ENCODE measurements around the gene RCAN2. TPM values are rescaled to one million over a fixed set of nuclear protein-coding genes. Genes with fewer than 3 reads are reported as not detected.
A peak's percentile ranks its signal among the peaks of the same experiment; 100 is the strongest.

RCAN2 gene
- total and polyA plus RNA-seq, 7 experiments from 2014 or later: 1.0 TPM; not detected in 6

DNA sequence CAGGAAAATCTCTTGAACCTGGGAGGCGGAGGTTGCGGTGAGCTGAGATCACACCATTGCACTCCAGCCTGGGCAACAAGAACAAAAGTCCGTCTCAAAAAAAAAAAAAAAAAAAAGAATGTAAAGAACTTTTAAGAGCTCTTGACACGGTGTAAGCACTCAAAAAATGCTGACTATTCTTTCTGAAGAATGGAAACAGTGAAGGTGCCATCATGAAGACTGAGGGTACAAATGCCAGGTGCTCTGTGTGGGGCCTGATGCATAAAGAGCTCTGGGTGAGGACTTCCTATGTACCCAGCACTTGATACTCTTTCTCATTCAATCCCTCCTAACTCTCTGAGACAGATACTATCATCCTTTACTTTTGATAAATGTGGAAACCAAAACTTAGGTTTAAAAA lies 275.5 kb downstream of the RCAN2 start:
- no peak for ATAC-seq
- Histone ChIP-seq H3K9me3 (ENCODE audit: control insufficient read depth in 2 of 3, low read length in 3 of 3) (no peaks in the 10 kb centered on the region), H3K4me1 (ENCODE audit: control insufficient read depth in 2 of 2, insufficient read depth in 2 of 2, low read length in 2 of 2) (no peaks in the 10 kb centered on the region), H3K27ac (ENCODE audit: low read depth, low read length) (no peak overlapping the region), H3K4me3 (ENCODE audit: low read length) (no peak overlapping the region), H3K27me3 (ENCODE audit: control insufficient read depth in 2 of 2, insufficient read depth in 2 of 2, low read length in 2 of 2) (no peaks in the 10 kb centered on the region), H3K36me3 (ENCODE audit: control insufficient read depth in 2 of 3, insufficient read depth in 3 of 3, low read length in 3 of 3) (no peaks in the 10 kb centered on the region)
- H3K4me3 Mint-ChIP-seq: no peak overlapping the region
- intact Hi-C loops (cut with micrococcal nuclease): no loop called here
- DNase-seq: no peak
- POLR2A ChIA-PET: no interaction called here
- no peaks in the 10 kb centered on the region for H3K36me3 Mint-ChIP-seq
- H3K4me1 Mint-ChIP-seq: no peaks in the 10 kb centered on the region
- no peak overlapping the region for H3K27ac Mint-ChIP-seq
- CTCF ChIA-PET: no interaction called here
- H3K27me3 Mint-ChIP-seq: peaks cover 0 to 16% (median 7%) of the 10 kb centered on the region in 5 donors
- H3K9me3 Mint-ChIP-seq: peaks cover 0 to 2% (median 0%) of the 10 kb centered on the region in 11 donors

GRCh38 chr6:46215213-46215612 lies 276.0 kb downstream of the RCAN2 start:
- CTCF ChIA-PET: no interaction called here
- H3K27ac Mint-ChIP-seq: no peak overlapping the region

GRCh38 chr6:46211917-46212316 lies 279.3 kb downstream of the RCAN2 start:
- intact Hi-C loops (cut with micrococcal nuclease): no loop called here
- Mint-ChIP-seq H3K4me1 (no peaks in the 10 kb centered on the region), H3K27me3 (peaks cover 0 to 17% (median 11%) of the 10 kb centered on the region in 5 donors), H3K27ac (no peak overlapping the region), H3K9me3 (peaks cover 0 to 2% (median 0%) of the 10 kb centered on the region in 11 donors), H3K4me3 (no peak overlapping the region), H3K36me3 (no peaks in the 10 kb centered on the region)
- ChIA-PET POLR2A (no interaction called here), CTCF (no interaction called here)
- H3K27ac ChIP-seq (ENCODE audit: low read depth, low read length): no peak overlapping the region
- H3K4me3 ChIP-seq (ENCODE audit: low read length): no peak overlapping the region
- no peaks in the 10 kb centered on the region for H3K9me3 ChIP-seq (ENCODE audit: control insufficient read depth in 2 of 3, low read length in 3 of 3)
- no peaks in the 10 kb centered on the region for H3K27me3 ChIP-seq (ENCODE audit: control insufficient read depth in 2 of 2, insufficient read depth in 2 of 2, low read length in 2 of 2)
- no peak for DNase-seq
- no peaks in the 10 kb centered on the region for H3K36me3 ChIP-seq (ENCODE audit: control insufficient read depth in 2 of 3, insufficient read depth in 3 of 3, low read length in 3 of 3)
- ATAC-seq: no peak
- H3K4me1 ChIP-seq (ENCODE audit: control insufficient read depth in 2 of 2, insufficient read depth in 2 of 2, low read length in 2 of 2): no peaks in the 10 kb centered on the region

More at GRCh38 chr6:46215213-46215612, 276.0 kb downstream of the RCAN2 start:
- POLR2A ChIA-PET: no interaction called here
- Mint-ChIP-seq H3K4me1 (no peaks in the 10 kb centered on the region), H3K36me3 (no peaks in the 10 kb centered on the region), H3K9me3 (peaks cover 0 to 2% (median 0%) of the 10 kb centered on the region in 11 donors), H3K4me3 (no peak overlapping the region), H3K27me3 (peaks cover 0 to 13% (median 7%) of the 10 kb centered on the region in 5 donors)
- no peak overlapping the region for H3K27ac ChIP-seq (ENCODE audit: low read depth, low read length)
- H3K4me1 ChIP-seq (ENCODE audit: control insufficient read depth in 2 of 2, insufficient read depth in 2 of 2, low read length in 2 of 2): no peaks in the 10 kb centered on the region
- no peaks in the 10 kb centered on the region for H3K36me3 ChIP-seq (ENCODE audit: control insufficient read depth in 2 of 3, insufficient read depth in 3 of 3, low read length in 3 of 3)
- H3K27me3 ChIP-seq (ENCODE audit: control insufficient read depth in 2 of 2, insufficient read depth in 2 of 2, low read length in 2 of 2): no peaks in the 10 kb centered on the region
- H3K4me3 ChIP-seq (ENCODE audit: low read length): no peak overlapping the region
- intact Hi-C loops (cut with micrococcal nuclease): no loop called here
- DNase-seq (no peak), ATAC-seq (no peak)
- H3K9me3 ChIP-seq (ENCODE audit: control insufficient read depth in 2 of 3, low read length in 3 of 3): no peaks in the 10 kb centered on the region

- H3K4me3 Mint-ChIP-seq: no peak overlapping the region
- no peaks in the 10 kb centered on the region for H3K36me3 Mint-ChIP-seq
- Histone ChIP-seq H3K4me3 (ENCODE audit: low read length) (no peak overlapping the region), H3K27ac (ENCODE audit: low read depth, low read length) (no peak overlapping the region), H3K4me1 (ENCODE audit: control insufficient read depth in 2 of 2, insufficient read depth in 2 of 2, low read length in 2 of 2) (no peaks in the 10 kb centered on the region), H3K27me3 (ENCODE audit: control insufficient read depth in 2 of 2, insufficient read depth in 2 of 2, low read length in 2 of 2) (no peaks in the 10 kb centered on the region), H3K9me3 (ENCODE audit: control insufficient read depth in 2 of 3, low read length in 3 of 3) (no peaks in the 10 kb centered on the region), H3K36me3 (ENCODE audit: control insufficient read depth in 2 of 3, insufficient read depth in 3 of 3, low read length in 3 of 3) (no peaks in the 10 kb centered on the region)
- CTCF ChIA-PET: no interaction called here
- ATAC-seq (no peak), DNase-seq (no peak)
- peak overlapping the region in 1 of 9 donors; percentile 8 for H3K27ac Mint-ChIP-seq
- intact Hi-C loops (cut with micrococcal nuclease): no loop called here
- H3K27me3 Mint-ChIP-seq: peaks cover 0 to 15% (median 7%) of the 10 kb centered on the region in 5 donors
- peaks cover 0 to 2% (median 0%) of the 10 kb centered on the region in 11 donors for H3K9me3 Mint-ChIP-seq
- H3K4me1 Mint-ChIP-seq: no peaks in the 10 kb centered on the region
- POLR2A ChIA-PET: no interaction called here
Measured at GRCh38 chr6:46210294-46210693, 281.0 kb downstream of the RCAN2 start.

DNA sequence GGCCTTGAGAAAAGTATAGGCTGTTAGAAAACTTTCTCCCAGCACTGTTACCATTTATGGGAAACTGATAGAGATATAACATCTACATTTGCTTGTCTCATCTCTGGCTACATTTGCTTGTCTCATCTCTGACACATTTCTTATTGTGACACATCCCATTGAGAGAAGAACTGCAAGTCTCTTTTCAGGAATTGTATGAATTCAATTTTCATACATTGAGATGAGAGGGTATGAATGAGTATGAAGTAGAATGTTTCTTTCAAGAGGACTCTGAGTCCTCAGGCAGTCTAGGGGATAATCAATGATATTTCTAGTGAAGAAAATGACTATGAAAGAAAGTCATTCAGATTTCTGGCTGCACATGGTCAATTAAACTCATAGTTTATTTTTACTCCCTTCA lies 282.9 kb downstream of the RCAN2 start:
- DNase-seq (no peak), ATAC-seq (no peak)
- no peak overlapping the region for H3K27ac ChIP-seq (ENCODE audit: low read depth, low read length)
- Mint-ChIP-seq H3K4me3 (no peak overlapping the region), H3K9me3 (peaks cover 0 to 2% (median 0%) of the 10 kb centered on the region in 11 donors), H3K27me3 (peaks cover 0 to 9% (median 6%) of the 10 kb centered on the region in 5 donors), H3K4me1 (no peaks in the 10 kb centered on the region), H3K36me3 (no peaks in the 10 kb centered on the region), H3K27ac (no peak overlapping the region)
- H3K9me3 ChIP-seq (ENCODE audit: control insufficient read depth in 2 of 3, low read length in 3 of 3): no peaks in the 10 kb centered on the region
- ChIA-PET POLR2A (interaction anchor here (0.5 kb wide), 1 partner anchor 12 kb away, joined by 3 read pairs; no protein-coding TSS in a partner anchor), CTCF (interaction anchor here (0.7 kb wide), 1 partner anchor 119 kb away, joined by 3 read pairs; no protein-coding TSS in a partner anchor)
- intact Hi-C loops (cut with micrococcal nuclease): no loop called here
- no peak overlapping the region for H3K4me3 ChIP-seq (ENCODE audit: low read length)
- H3K36me3 ChIP-seq (ENCODE audit: control insufficient read depth in 2 of 3, insufficient read depth in 3 of 3, low read length in 3 of 3): no peaks in the 10 kb centered on the region
- no peaks in the 10 kb centered on the region for H3K4me1 ChIP-seq (ENCODE audit: control insufficient read depth in 2 of 2, insufficient read depth in 2 of 2, low read length in 2 of 2)
- no peaks in the 10 kb centered on the region for H3K27me3 ChIP-seq (ENCODE audit: control insufficient read depth in 2 of 2, insufficient read depth in 2 of 2, low read length in 2 of 2)

DNA sequence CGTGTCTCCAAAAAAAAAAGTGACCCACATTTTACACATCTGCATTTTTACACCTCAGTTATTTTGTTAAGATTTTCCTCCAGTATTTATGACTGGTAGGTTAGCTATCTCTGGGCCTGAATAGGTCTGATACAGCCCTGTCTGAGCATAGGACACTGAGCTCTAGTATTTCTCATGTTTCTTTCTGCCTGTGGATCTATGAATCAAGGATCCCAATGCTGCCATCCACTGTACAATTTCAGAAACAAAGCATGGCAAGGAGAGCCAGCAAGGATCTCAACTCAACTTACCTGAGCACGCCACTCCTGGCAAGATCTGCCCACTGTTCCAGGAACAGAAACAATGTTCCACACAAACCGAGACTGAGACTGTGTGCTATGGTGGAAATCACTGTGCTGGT lies 284.1 kb downstream of the RCAN2 start:
- Mint-ChIP-seq H3K36me3 (no peaks in the 10 kb centered on the region), H3K27me3 (peaks cover 0 to 11% (median 8%) of the 10 kb centered on the region in 5 donors), H3K9me3 (peaks cover 0 to 3% (median 0%) of the 10 kb centered on the region in 11 donors), H3K4me1 (no peaks in the 10 kb centered on the region), H3K27ac (no peak overlapping the region), H3K4me3 (no peak overlapping the region)
- intact Hi-C loops (cut with micrococcal nuclease): no loop called here
- POLR2A ChIA-PET: interaction anchor here (0.7 kb wide), 1 partner anchor 573 kb away, joined by 3 read pairs; no protein-coding TSS in a partner anchor
- Histone ChIP-seq H3K27ac (ENCODE audit: low read depth, low read length) (no peak overlapping the region), H3K27me3 (ENCODE audit: control insufficient read depth in 2 of 2, insufficient read depth in 2 of 2, low read length in 2 of 2) (no peaks in the 10 kb centered on the region), H3K4me3 (ENCODE audit: low read length) (no peak overlapping the region), H3K4me1 (ENCODE audit: control insufficient read depth in 2 of 2, insufficient read depth in 2 of 2, low read length in 2 of 2) (no peaks in the 10 kb centered on the region), H3K36me3 (ENCODE audit: control insufficient read depth in 2 of 3, insufficient read depth in 3 of 3, low read length in 3 of 3) (no peaks in the 10 kb centered on the region), H3K9me3 (ENCODE audit: control insufficient read depth in 2 of 3, low read length in 3 of 3) (no peaks in the 10 kb centered on the region)
- CTCF ChIA-PET: no interaction called here
- DNase-seq: no peak
- no peak for ATAC-seq

GRCh38 chr6:46204880-46205650 lies 286.2 kb downstream of the RCAN2 start:
- H3K9me3 ChIP-seq (ENCODE audit: control insufficient read depth in 2 of 3, low read length in 3 of 3): no peaks in the 10 kb centered on the region
- CTCF ChIA-PET: no interaction called here
- H3K36me3 Mint-ChIP-seq: no peaks in the 10 kb centered on the region
- H3K4me3 Mint-ChIP-seq: no peak overlapping the region
- H3K27ac ChIP-seq (ENCODE audit: low read depth, low read length): no peak overlapping the region
- H3K9me3 Mint-ChIP-seq: peaks cover 0 to 3% (median 0%) of the 10 kb centered on the region in 11 donors
- DNase-seq (no peak), ATAC-seq (no peak)
- no peaks in the 10 kb centered on the region for H3K36me3 ChIP-seq (ENCODE audit: control insufficient read depth in 2 of 3, insufficient read depth in 3 of 3, low read length in 3 of 3)
- H3K27me3 Mint-ChIP-seq: peaks cover 0 to 21% (median 11%) of the 10 kb centered on the region in 5 donors
- H3K4me1 Mint-ChIP-seq: no peaks in the 10 kb centered on the region
- no peak overlapping the region for H3K4me3 ChIP-seq (ENCODE audit: low read length)
- H3K27ac Mint-ChIP-seq: no peak overlapping the region
- POLR2A ChIA-PET: no interaction called here
- H3K27me3 ChIP-seq (ENCODE audit: control insufficient read depth in 2 of 2, insufficient read depth in 2 of 2, low read length in 2 of 2): no peaks in the 10 kb centered on the region
- intact Hi-C loops (cut with micrococcal nuclease): no loop called here
- H3K4me1 ChIP-seq (ENCODE audit: control insufficient read depth in 2 of 2, insufficient read depth in 2 of 2, low read length in 2 of 2): no peaks in the 10 kb centered on the region

All from naive thymus-derived CD4-positive, alpha-beta T cell (primary cell).